H1 (cell line): ENCODE measurements around the gene MIF. TPM values are rescaled to one million over a fixed set of nuclear protein-coding genes. Genes with fewer than 3 reads are reported as not detected.

Experiments used
- CTCF ChIA-PET: fragments of 300-600 bp; sonication (Branson Sonifier 250); formaldehyde crosslinking; loops from one replicate; lab custom pipeline; 2021; ENCODE audit not compliant: partially characterized antibody; lab: Charles Lee
- POLR2A ChIA-PET: fragments of 300-600 bp; sonication (Branson Sonifier 250); formaldehyde crosslinking; loops from one replicate; lab custom pipeline; 2021; ENCODE audit warnings: inconsistent platforms; ENCODE audit not compliant: partially characterized antibody; lab: Charles Lee
- DNase-seq, 2 experiments: peaks; one replicate each; pipeline versions ENCODE4 v3.0.0 to v3.0.0-alpha.2; 2010 to 2022; ENCODE audit warnings: low spot score in 2 of 2, low read depth in 1 of 2, mixed read lengths in 1 of 2
- FAIRE-seq: peaks from 2 replicates; lab custom pipeline; 2011; peaks lifted over from hg19 to GRCh38; lab: Jason Lieb, UNC
- H2AFZ ChIP-seq: 2 replicates; pipeline ENCODE4 v1.8.1; 2012; ENCODE audit warnings: low read length, inconsistent platforms
- H2AK5ac ChIP-seq: 2 replicates; pipeline ENCODE4 v1.6.1; 2013; ENCODE audit warnings: low read depth, low read length
- H2BK120ac ChIP-seq: replicated peaks from 2 replicates; pipeline ENCODE3; 2013; ENCODE audit warnings: low read depth, low read length, inconsistent platforms
- H2BK12ac ChIP-seq: 2 replicates; pipeline ENCODE4 v1.6.1; 2013; ENCODE audit warnings: low read depth, low read length
- H2BK15ac ChIP-seq: 2 replicates; pipeline ENCODE4 v1.6.1; 2013; ENCODE audit warnings: low read length
- H2BK20ac ChIP-seq: 2 replicates; pipeline ENCODE4 v1.6.1; 2013; ENCODE audit warnings: low read length
- H2BK5ac ChIP-seq: 2 replicates; pipeline ENCODE4 v1.6.1; 2013; ENCODE audit warnings: low read depth, low read length
- H3K14ac ChIP-seq: 2 replicates; pipeline ENCODE4 v1.6.1; 2013; ENCODE audit warnings: inconsistent platforms; ENCODE audit not compliant: insufficient read length
- H3K18ac ChIP-seq: 2 replicates; pipeline ENCODE4 v1.6.1; 2013; ENCODE audit warnings: low read length; ENCODE audit errors: extremely low read depth
- H3K23ac ChIP-seq: 2 replicates; pipeline ENCODE4 v1.6.1; 2013; ENCODE audit warnings: inconsistent platforms; ENCODE audit not compliant: insufficient read length
- H3K23me2 ChIP-seq: 2 replicates; pipeline ENCODE4 v1.6.1; 2013; ENCODE audit warnings: low read depth, low read length
- H3K27ac ChIP-seq: 2 replicates; pipeline ENCODE4 v1.6.1; 2011; ENCODE audit warnings: low read depth, low read length, inconsistent platforms
- H3K27me3 ChIP-seq, 4 experiments: replicated peaks in 1 of 4; 1 replicate in 1 of 4; 2 replicates in 3 of 4; pipeline versions ENCODE4 v1.6.1 to v1.8.1; 2011 to 2013; ENCODE audit warnings: low read length in 3 of 4, mild to moderate bottlenecking in 3 of 4, inconsistent platforms in 2 of 4, mixed read lengths in 2 of 4, moderate library complexity in 1 of 4; ENCODE audit not compliant: control insufficient read depth in 3 of 4, insufficient read depth in 3 of 4; ENCODE audit errors: extremely low read depth in 1 of 4
- H3K36me3 ChIP-seq, 4 experiments: 2 replicates each; pipeline versions ENCODE4 v1.6.1 to v1.8.1; 2011 to 2013; ENCODE audit warnings: mild to moderate bottlenecking in 4 of 4, low read length in 3 of 4, moderate library complexity in 2 of 4, control low read depth in 1 of 4, inconsistent platforms in 1 of 4; ENCODE audit not compliant: insufficient read depth in 4 of 4, control insufficient read depth in 2 of 4
- H3K4ac ChIP-seq: replicated peaks from 2 replicates; pipeline ENCODE3; 2013; ENCODE audit warnings: low read length, low read depth, mixed read lengths, inconsistent platforms; ENCODE audit not compliant: insufficient read length
- H3K4me1 ChIP-seq, 4 experiments: replicated peaks in 1 of 4; 1 replicate in 1 of 4; 2 replicates in 3 of 4; pipeline versions ENCODE4 v1.6.1 to v1.8.1; 2011 to 2013; ENCODE audit warnings: low read length in 3 of 4, inconsistent platforms in 2 of 4, mixed read lengths in 1 of 4; ENCODE audit not compliant: insufficient read depth in 4 of 4, control insufficient read depth in 3 of 4
- H3K4me2 ChIP-seq, 2 experiments: 2 replicates each; pipeline versions ENCODE4 v1.6.1 to v1.8.1; 2011 to 2013; ENCODE audit warnings: low read depth in 2 of 2, low read length in 2 of 2, control low read depth in 1 of 2, inconsistent platforms in 1 of 2, mild to moderate bottlenecking in 1 of 2; ENCODE audit not compliant: insufficient read depth in 1 of 2
- H3K4me3 ChIP-seq, 4 experiments: fragments of 200-600, 300-600 bp in 1 of 4; sonication (generic), shearing (Covaris generic), sonication (Bioruptor Twin) in 1 of 4; 2 replicates each; pipeline versions ENCODE4 v1.5.1 to v1.8.1; 2011 to 2016; ENCODE audit warnings: low read length in 4 of 4, low read depth in 3 of 4, control low read depth in 2 of 4, inconsistent platforms in 2 of 4, mild to moderate bottlenecking in 2 of 4, mixed read lengths in 1 of 4, moderate library complexity in 1 of 4; ENCODE audit not compliant: insufficient read depth in 2 of 4; ENCODE audit errors: extremely low read depth in 1 of 4
- H3K56ac ChIP-seq: replicated peaks from 2 replicates; pipeline ENCODE3; 2013; ENCODE audit warnings: low read depth, mild to moderate bottlenecking, mixed read lengths, low read length, inconsistent platforms; ENCODE audit not compliant: insufficient read length
- H3K79me1 ChIP-seq: 2 replicates; pipeline ENCODE4 v1.6.1; 2013; ENCODE audit warnings: low read depth, low read length, control low read depth
- H3K79me2 ChIP-seq, 2 experiments: 2 replicates each; pipeline versions ENCODE4 v1.6.1 to v1.8.1; 2012 to 2013; ENCODE audit warnings: low read length in 2 of 2, mild to moderate bottlenecking in 2 of 2, inconsistent platforms in 1 of 2; ENCODE audit not compliant: insufficient read depth in 2 of 2, control insufficient read depth in 1 of 2
- H3K9ac ChIP-seq, 4 experiments: replicated peaks in 1 of 4; 1 replicate in 1 of 4; 2 replicates in 3 of 4; pipeline versions ENCODE4 v1.6.1 to v1.8.1; 2011 to 2013; ENCODE audit warnings: low read depth in 3 of 4, low read length in 3 of 4, control low read depth in 2 of 4, mild to moderate bottlenecking in 2 of 4, moderate library complexity in 2 of 4, inconsistent platforms in 1 of 4; ENCODE audit errors: extremely low read depth in 1 of 4
- H3K9me3 ChIP-seq, 2 experiments: 2 replicates each; pipeline versions ENCODE4 v1.6.1 to v1.8.1; 2012 to 2013; ENCODE audit warnings: mild to moderate bottlenecking in 2 of 2, moderate library complexity in 2 of 2, control low read depth in 1 of 2, inconsistent platforms in 1 of 2, low read depth in 1 of 2, low read length in 1 of 2, mixed read lengths in 1 of 2; ENCODE audit not compliant: insufficient read depth in 2 of 2
- H4K20me1 ChIP-seq, 2 experiments: replicated peaks in 1 of 2; 2 replicates each; pipeline versions ENCODE3 to v1.8.1; 2011 to 2013; ENCODE audit warnings: inconsistent platforms in 2 of 2, low read length in 2 of 2, mild to moderate bottlenecking in 1 of 2; ENCODE audit not compliant: insufficient read depth in 2 of 2, control insufficient read depth in 1 of 2
- H4K5ac ChIP-seq: 2 replicates; pipeline ENCODE4 v1.6.1; 2013; ENCODE audit warnings: low read length, low read depth, mixed read lengths, inconsistent platforms; ENCODE audit not compliant: insufficient read length
- H4K8ac ChIP-seq: 2 replicates; pipeline ENCODE4 v1.8.0; 2013; ENCODE audit warnings: mild to moderate bottlenecking, moderate library complexity, low read length, inconsistent platforms; ENCODE audit not compliant: insufficient read depth; ENCODE audit errors: extremely low read depth
- H4K91ac ChIP-seq: replicated peaks from 2 replicates; pipeline ENCODE3; 2013; ENCODE audit warnings: low read length, mixed read lengths, inconsistent platforms; ENCODE audit not compliant: insufficient read length
- BACH1 ChIP-seq: IDR thresholded peaks from 2 replicates; pipeline ENCODE4 v1.6.1; 2012; ENCODE audit warnings: low read length, improper control_type of control experiment
- CBX5 ChIP-seq: fragments of 300-800, 300-1000 bp; sonication (generic); IDR thresholded peaks from 2 replicates; pipeline ENCODE4 v1.7.1; 2016; ENCODE audit warnings: antibody characterized with exemption, low read length, low read depth
- CHD2 ChIP-seq: IDR thresholded peaks from 2 replicates; pipeline ENCODE4 v1.6.1; 2012; ENCODE audit warnings: low read length, improper control_type of control experiment
- CREB1 ChIP-seq: IDR thresholded peaks from 2 replicates; pipeline ENCODE4 v1.6.1; 2012; ENCODE audit warnings: inconsistent platforms
- CTBP2 ChIP-seq: IDR thresholded peaks from 2 replicates; pipeline ENCODE4 v1.7.0; 2011; ENCODE audit warnings: borderline replicate concordance, mild to moderate bottlenecking, moderate library complexity, mixed read lengths, low read length; ENCODE audit not compliant: insufficient read depth, insufficient read length
- EGR1 ChIP-seq: IDR thresholded peaks from 2 replicates; pipeline ENCODE4 v1.6.1; 2011; ENCODE audit warnings: low read depth, low read length, borderline replicate concordance
- EZH2 ChIP-seq: fragments of 200-600 bp; sonication (generic); IDR thresholded peaks from 2 replicates; pipeline ENCODE4 v1.7.1; 2012; ENCODE audit warnings: low read depth, mild to moderate bottlenecking, moderate library complexity, low read length, inconsistent platforms; ENCODE audit not compliant: severe bottlenecking
- HDAC2 ChIP-seq, 2 experiments: fragments of 300-600 bp in 1 of 2; sonication (generic) in 1 of 2; IDR thresholded peaks; 2 replicates each; pipeline ENCODE4 v1.6.1; 2011 to 2012; ENCODE audit warnings: low read depth in 2 of 2, low read length in 2 of 2, mild to moderate bottlenecking in 2 of 2, moderate library complexity in 2 of 2, borderline replicate concordance in 1 of 2, inconsistent platforms in 1 of 2
- KDM5A ChIP-seq: fragments of 200-600 bp; IDR thresholded peaks from 2 replicates; pipeline ENCODE4 v1.7.1; 2012; ENCODE audit warnings: mild to moderate bottlenecking, low read length, inconsistent platforms, mixed read lengths
- SIN3A ChIP-seq, 2 experiments: IDR thresholded peaks in 1 of 2; conservative IDR thresholded peaks in 1 of 2; 2 replicates each; pipeline ENCODE4 v1.6.1; 2011 to 2012; ENCODE audit warnings: low read length in 2 of 2, improper control_type of control experiment in 1 of 2, low read depth in 1 of 2, mild to moderate bottlenecking in 1 of 2
- SIX5 ChIP-seq: IDR thresholded peaks from 2 replicates; pipeline ENCODE4 v1.6.1; 2011; ENCODE audit warnings: mild to moderate bottlenecking, low read depth, low read length
- WGBS, 2 experiments: shearing (Covaris generic) in 1 of 2; methylation state at CpG; one replicate each; pipeline versions ENCODE4 v1.1.6 to v1.1.7; 2013 to 2015; ENCODE audit warnings: low lambda C conversion rate in 2 of 2, mixed read lengths in 2 of 2, inconsistent platforms in 1 of 2, low coverage in 1 of 2, missing lambda C conversion rate in 1 of 2; ENCODE audit not compliant: insufficient replicate concordance in 2 of 2, insufficient coverage in 1 of 2, insufficient read length in 1 of 2; ENCODE audit errors: extremely low coverage in 1 of 2, missing lambda C conversion rate in 1 of 2; 5-methylcytosine and 5-hydroxymethylcytosine counted together
- polyA plus RNA-seq, 7 experiments: library from polyadenylated mRNA; depleted of rRNA in 3 of 7; stranded (reverse) in 5 of 7; unstranded in 2 of 7; fragments of >200 nt in 5 of 7; fragments of 200-250 nt in 2 of 7; gene quantifications; 1 replicate in 5 of 7; 2 replicates in 1 of 7; 4 replicates in 1 of 7; pipeline versions ENCODE4 v1.2.1 to v1.2.3, GENCODE V29; 2011 to 2013; ENCODE audit warnings: missing spikeins in 2 of 7, mixed read lengths in 2 of 7
- total RNA-seq: library from RNA; stranded (reverse); fragmentation: NEBNext Ultra II Directional; extraction: Animal tissue kit (Norgen Biotek cat#: 25700); gene quantifications from 2 replicates; pipeline ENCODE4 v1.2.1, GENCODE V29; 2021
- TF ChIP-seq, protein P1 (sequence below): IDR thresholded peaks from 2 replicates; pipeline ENCODE4 v1.6.1; 2012; ENCODE audit warnings: inconsistent platforms

MIF gene
- total and polyA plus RNA-seq, 2 of the 8 experiments (the other 6 are each of a cell fraction or from before 2014, with no cell fraction given), result 1,082 to 1,870 TPM

DNA sequence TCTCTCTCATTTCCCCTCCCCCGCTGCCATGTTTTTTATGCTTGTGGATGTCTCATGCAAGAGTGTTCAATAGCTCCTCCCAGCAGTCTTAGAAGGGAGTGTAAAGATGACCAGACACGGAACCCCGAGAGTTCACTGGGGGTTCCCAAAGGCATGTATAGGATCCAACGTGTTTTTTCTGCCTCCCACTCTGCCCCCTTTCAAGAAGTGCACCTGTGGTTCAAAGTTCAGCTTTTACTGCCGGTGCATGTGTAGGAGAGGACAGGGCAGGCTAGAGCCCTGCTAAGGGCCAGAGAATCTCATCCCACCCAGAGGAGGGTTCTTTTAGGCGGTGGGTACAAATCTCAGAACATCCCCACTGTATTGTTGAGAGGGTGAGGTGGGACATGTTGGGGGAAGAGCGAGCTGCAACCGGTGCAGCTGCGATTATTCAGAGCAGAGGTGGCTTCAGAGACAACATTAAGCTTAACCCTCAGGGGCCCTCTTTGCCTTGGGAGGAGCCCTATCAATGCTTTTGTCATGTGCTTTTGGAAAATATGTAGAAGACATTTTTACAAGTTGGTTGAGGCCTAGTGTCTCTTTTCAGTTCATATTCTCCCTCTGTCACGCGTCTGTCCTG, 14.5 kb downstream of the MIF start:
- no peak overlapping the region for H3K9ac ChIP-seq
- H2BK5ac ChIP-seq, result no peak overlapping the region
- H3K56ac ChIP-seq, result no peak overlapping the region
- H3K4me2 ChIP-seq, result no peak overlapping the region; a peak in 1 of 4 replicates
- H3K79me1 ChIP-seq, result no peaks in the 10 kb centered on the region
- H4K5ac ChIP-seq, result no peak overlapping the region
- H3K4ac ChIP-seq, result no peak overlapping the region
- no peak overlapping the region for H3K23ac ChIP-seq
- H3K79me2 ChIP-seq, result no peaks in the 10 kb centered on the region
- H2BK120ac ChIP-seq, result no peak overlapping the region
- no peak overlapping the region for H2BK12ac ChIP-seq
- peaks cover 0 to 3% (median under 1%) of the 10 kb centered on the region in 4 experiments; a peak in 2 of 7 replicates for H3K27me3 ChIP-seq
- no peak overlapping the region for H3K4me3 ChIP-seq
- H4K20me1 ChIP-seq, result no peaks in the 10 kb centered on the region
- H4K91ac ChIP-seq, result no peak overlapping the region
- H3K14ac ChIP-seq, result no peak overlapping the region
- no peak overlapping the region for H2AFZ ChIP-seq
- ChIA-PET POLR2A (interaction anchor here (0.9 to 5.3 kb wide), 6 partner anchors 9 to 51 kb away, joined by 3 to 31 read pairs (median 5); partner anchors contain the start of genes MIF and SLC2A11), CTCF (interaction anchor here (1.4 to 3.5 kb wide), 3 partner anchors 11 to 15 kb away, joined by 3 to 13 read pairs (median 6); partner anchors contain the start of gene MIF)
- H4K8ac ChIP-seq, result no peak overlapping the region
- H2AK5ac ChIP-seq, result no peak overlapping the region
- H3K27ac ChIP-seq, result no peak overlapping the region
- no peak overlapping the region for H2BK15ac ChIP-seq
- no peak for FAIRE-seq
- H3K36me3 ChIP-seq, result no peaks in the 10 kb centered on the region
- 83% methylated on average over 11 of the region's 11 CpGs; no CpG with 5 or more reads in 1 of the 2 experiments for WGBS, 2 experiments
- no peak overlapping the region for H2BK20ac ChIP-seq
- DNase-seq, result no peak
- H3K23me2 ChIP-seq, result peaks cover 2% of the 10 kb centered on the region; the same call in 1 of the 2 replicates
- peaks cover 5 to 13% (median 12%) of the 10 kb centered on the region in 4 experiments for H3K4me1 ChIP-seq
- H3K18ac ChIP-seq, result no peak overlapping the region
- peaks cover 0 to 6% of the 10 kb centered on the region in 2 experiments; a peak in 1 of 4 replicates for H3K9me3 ChIP-seq
- no peak for TF ChIP-seq HDAC2 (IDR thresholded peaks at IDR 0.05; ENCODE audit: borderline replicate concordance in 1 of 2, low read depth in 2 of 2, low read length in 2 of 2)
- no peak for TF ChIP-seq EGR1
- no peak for TF ChIP-seq CBX5
- TF ChIP-seq, protein P1, sequence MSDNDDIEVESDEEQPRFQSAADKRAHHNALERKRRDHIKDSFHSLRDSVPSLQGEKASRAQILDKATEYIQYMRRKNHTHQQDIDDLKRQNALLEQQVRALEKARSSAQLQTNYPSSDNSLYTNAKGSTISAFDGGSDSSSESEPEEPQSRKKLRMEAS, result no peak
- TF ChIP-seq SIX5, result no peak
- TF ChIP-seq CTBP2, result no peak
- TF ChIP-seq BACH1, result no peak
- no peak for TF ChIP-seq KDM5A
- TF ChIP-seq CHD2, result no peak
- TF ChIP-seq SIN3A (conservative IDR thresholded peaks at IDR 0.05 in 1 of 2, IDR thresholded peaks at IDR 0.05 in 1 of 2; ENCODE audit: low read depth in 1 of 2, low read length in 2 of 2), result no peak
- no peak for TF ChIP-seq CREB1
- TF ChIP-seq EZH2, result no peak
